Measurements from ENCODE around the gene ADAMTS8.

The ADAMTS8 gene

GRCh38 chr11:130436171-130436570 is 7.8 kb upstream of the ADAMTS8 start:
- DNase-seq = no peak

DNA sequence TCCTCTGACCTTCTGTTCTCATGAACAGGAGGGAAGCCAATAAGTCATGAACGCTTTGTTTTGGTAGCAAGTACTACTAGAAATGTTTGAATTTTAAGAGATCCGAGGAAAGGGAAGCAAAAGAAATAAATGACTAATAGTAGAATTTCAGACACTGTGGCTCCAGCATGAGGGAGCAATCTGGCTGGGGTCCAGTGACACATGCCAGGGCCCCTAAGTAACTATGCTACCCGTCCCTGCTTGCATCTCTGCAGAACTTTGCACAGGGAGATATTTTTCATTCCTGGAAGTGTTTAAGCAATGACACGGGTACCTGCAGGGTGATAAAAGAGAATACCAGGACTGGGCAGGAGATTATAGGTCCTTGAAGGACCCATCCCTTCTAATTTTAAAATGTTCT is 7.3 kb upstream of the ADAMTS8 start:
- no peak for DNase-seq

GRCh38 chr11:130434521-130435223 is 6.3 kb upstream of the ADAMTS8 start:
- peak; percentile 83 for DNase-seq

DNA sequence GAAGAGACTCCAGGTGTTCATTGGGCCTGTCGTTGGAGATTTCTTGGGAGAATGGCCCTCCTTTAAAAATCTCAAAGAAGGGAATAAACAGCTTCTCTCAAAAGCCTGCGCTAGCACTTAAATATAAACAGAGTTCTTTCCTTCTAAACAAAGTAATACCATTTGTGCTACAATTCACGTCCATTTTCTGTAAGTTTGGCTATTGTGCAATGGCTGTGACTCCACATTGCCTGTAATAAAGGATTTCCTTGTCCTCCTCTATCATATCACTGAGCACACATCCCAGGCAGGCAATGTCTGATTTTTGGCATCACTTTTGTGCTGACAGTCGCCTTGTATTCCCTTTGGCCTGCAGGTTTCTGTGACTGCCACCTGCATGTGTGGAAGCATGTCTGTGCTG is 4.9 kb upstream of the ADAMTS8 start:
- no peak for DNase-seq

DNA sequence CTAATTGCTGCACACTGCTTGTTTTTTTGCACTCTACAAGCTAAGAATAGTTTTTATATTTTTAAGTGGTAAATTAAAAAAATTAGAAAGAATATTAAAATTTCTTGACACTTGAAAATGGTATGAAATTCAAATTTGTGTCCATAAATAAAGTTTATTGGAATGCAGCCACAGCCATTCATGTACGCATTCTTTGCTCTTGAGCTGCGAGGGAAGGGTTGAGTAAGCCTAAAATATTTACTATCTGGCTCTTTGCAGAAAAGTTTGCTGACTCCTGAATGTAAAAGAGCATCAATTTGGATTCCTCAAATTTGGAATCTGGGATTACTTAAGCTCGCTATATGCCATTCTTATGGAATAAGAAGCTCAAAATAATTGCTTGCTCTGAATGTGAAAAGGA is 3.4 kb upstream of the ADAMTS8 start:
- no peak for DNase-seq

GRCh38 chr11:130431331-130431773 is 2.9 kb upstream of the ADAMTS8 start:
- peak; percentile 79 for DNase-seq

GRCh38 chr11:130429983-130430382 is 1.6 kb upstream of the ADAMTS8 start:
- no peak for DNase-seq

DNA sequence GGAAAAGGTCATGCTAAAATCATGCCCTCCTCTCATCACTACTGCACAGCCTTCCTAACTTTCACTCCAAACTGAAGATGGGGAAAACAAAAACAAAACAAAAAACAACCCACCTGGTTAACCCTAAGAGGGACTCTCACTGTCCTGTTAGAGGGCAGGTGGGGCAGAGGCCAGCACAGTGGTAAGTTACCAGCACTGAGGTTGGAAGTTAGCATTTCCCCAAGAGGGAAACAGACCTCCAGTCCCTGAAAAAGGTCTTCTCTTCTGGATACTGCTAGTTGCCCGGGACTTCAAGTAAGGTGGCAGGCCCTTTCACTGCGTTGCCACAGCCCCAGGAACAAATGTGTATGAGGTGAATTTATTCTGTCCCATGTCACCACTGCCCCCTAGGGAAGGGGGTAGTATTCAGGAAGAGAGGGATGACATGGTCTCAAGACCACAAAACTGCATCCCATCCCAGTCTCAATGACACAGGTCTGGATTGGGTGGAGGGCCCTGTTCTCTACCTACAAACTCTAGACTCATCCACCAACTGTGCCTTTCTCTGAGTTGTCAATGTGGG is 792 bp upstream of the ADAMTS8 start:
- no peak for DNase-seq

DNA sequence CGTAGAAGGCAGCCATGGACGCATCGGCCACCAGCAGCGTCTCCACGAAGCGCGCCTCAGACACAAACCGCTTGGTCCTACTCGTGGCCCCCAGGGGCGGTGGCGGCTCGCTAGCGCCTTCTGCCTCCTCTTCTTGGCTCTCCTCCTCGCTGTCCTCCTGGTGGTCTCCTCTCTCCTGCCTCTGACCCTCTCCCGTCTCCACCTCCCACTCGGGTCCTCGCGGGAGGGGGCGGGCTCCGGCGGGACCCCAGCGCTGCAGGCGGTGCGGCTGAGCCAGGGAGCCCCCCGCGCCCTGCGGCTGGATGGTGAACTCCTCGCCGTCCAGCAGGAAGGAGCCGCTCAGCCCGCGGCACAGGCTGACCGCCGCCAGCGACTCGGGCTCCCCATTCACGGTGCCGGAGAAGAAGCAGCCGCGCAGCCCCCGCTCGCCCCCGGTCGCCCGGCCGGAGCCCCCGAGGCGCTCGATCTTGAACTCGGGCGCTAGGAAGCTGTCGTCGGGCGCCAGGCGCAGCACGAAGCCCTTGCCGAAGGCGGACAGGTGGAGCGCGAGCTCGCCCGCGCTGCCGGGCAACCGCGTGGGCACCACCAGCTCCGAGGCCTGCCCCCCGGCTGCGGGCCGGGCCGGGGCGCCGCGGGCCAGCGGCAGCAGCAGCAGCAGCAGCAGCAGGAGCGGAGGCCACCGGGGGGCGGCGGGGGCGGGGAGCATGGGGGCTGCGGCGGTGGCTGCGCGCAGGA is 661 bp downstream of the ADAMTS8 start:
- DNase-seq = peak; percentile 62

DNA sequence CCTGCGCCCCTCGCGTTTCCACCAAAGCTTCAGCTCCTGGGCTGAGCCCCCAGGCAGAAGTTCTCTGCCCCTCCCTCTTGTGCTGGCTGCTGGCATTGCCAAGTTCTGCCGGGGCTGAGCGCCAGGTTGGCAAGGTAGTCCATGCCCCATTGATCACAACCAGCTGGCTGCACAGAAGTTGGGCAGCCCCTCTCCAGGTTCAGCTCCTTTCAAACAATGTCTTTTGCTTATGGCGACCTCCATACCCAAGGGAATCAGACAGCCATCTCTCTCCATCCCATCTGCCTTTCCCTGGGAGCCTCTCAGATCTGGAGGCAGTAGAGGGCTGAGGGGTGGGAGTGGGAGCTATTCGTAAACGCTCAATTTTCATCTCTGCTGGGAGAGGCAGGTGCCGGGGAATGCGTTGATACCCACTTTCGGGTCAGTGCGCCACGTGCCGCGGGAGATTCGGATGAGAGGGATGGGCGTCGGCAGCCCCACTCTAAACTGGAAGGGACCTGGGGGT is 1.5 kb downstream of the ADAMTS8 start:
- DNase-seq = peak; percentile 60

- peak; percentile 22 for DNase-seq
Measured at GRCh38 chr11:130426223-130426836, 2.1 kb downstream of the ADAMTS8 start.

GRCh38 chr11:130425156-130425555 is 3.3 kb downstream of the ADAMTS8 start:
- no peak for DNase-seq

- DNase-seq = no peak
Measured at GRCh38 chr11:130424613-130425140, 3.7 kb downstream of the ADAMTS8 start.

- DNase-seq = no peak
Measured at GRCh38 chr11:130423541-130424142, 4.8 kb downstream of the ADAMTS8 start.

DNA sequence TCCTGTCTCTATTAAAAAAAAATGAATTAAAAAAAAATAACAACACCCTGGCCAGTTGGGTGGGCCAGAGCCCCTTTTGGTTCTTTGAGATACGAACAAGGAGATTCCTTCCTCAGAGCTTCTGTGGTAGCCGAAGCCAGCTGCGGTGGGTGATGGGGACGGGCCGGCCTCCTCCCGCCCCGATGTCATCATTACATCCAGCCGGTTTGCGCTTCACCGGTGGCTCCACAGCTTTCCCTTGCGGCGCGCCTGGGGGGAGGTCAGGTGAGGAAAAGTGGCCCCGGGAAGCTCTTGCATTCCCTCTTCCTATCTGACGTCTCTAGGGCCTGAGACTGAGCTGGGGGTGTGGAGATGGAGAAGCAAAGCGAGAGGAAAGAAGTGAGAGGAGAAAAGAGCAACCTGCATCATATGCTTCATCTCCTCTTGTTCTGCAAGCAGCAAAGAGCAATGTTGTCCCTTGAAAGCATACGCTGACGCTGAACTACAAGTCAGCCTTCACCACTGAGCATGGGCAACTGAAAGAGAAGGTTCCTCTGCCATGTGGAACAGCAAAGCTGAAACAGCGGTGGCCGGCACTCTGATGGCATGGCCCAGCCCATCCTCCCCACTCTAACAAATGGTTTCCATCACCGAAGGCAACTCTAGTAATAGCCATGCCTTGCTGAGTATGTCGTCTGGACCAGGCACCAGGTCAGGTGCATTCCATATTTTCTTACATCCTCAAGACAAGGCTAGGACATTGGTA is 6.0 kb downstream of the ADAMTS8 start:
- DNase-seq = no peak

DNA sequence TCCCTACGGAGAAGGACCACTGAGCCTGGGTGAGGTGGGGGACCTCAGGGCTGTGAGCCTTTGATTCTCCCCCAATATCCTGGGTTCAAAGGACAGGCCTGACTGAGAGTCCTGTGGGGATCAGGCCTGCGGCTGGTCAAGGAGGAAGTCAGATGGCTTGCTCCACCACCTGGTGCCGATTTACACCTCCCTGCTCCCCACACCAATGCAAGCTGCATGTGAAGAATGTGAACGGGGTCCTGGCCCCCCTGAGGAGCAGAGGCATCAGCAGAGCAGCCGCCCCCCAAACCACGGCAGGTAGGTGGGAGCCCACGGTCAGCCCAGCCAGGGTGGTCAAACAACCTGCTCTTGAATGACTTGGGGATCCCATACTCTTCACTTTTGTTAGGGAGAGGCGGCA is 6.7 kb downstream of the ADAMTS8 start:
- no peak for DNase-seq

GRCh38 chr11:130421199-130421585 is 7.2 kb downstream of the ADAMTS8 start:
- DNase-seq = no peak

- no peak for DNase-seq
Measured at GRCh38 chr11:130420478-130421198, 7.8 kb downstream of the ADAMTS8 start.

GRCh38 chr11:130418756-130419155 is 9.7 kb downstream of the ADAMTS8 start:
- no peak for DNase-seq

DNA sequence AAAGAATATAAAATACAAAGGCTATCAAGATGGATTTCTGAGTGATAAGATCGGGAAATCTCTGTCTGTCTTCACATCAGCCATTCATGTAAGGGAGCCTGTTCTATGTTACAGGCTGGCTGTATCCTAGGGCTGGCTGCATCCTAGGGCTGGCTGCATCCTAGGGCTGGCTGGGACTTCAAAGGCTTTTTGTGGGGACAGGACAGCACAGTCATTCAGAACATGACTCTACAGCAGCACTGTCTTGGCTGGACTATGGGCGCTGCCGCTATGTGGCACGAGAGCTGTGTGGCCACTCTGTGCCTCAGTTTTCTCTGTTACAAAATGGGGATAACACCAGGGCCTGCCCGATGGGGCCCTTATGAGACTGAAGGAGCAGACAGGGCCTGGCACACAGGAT is 10.2 kb downstream of the ADAMTS8 start:
- DNase-seq = no peak

- DNase-seq = no peak
Measured at GRCh38 chr11:130416906-130417305, 11.5 kb downstream of the ADAMTS8 start.

DNA sequence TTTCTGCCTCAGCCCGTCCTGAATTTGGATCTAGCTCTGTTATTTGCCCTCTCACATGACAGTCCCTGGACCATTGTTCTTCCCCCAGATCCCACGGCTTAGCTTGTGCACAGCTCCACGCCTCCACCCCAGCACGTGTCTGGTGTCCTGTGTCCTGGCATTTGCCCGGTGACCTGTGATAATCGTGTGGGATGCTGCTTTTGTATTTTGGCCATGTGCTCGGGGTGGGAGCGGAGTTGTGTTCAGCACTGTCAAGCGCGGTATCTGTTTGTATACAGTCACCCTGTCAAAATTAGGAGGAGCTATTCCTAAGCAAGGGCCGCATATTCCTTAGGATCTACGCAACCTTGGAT is 11.9 kb downstream of the ADAMTS8 start:
- no peak for DNase-seq

Data from NCI-H69 (cell line).